Esophagus muscularis mucosa (tissue), 4 donors: ENCODE data around the gene FRAS1.

Source experiments
- CTCF ChIP-seq, 3 experiments: fragments of 200-600 bp in 2 of 3; fragments of 450-650 bp in 1 of 3; sonication (generic) in 2 of 3; IDR thresholded peaks; one replicate each; pipeline ENCODE4 v1.5.1; 2017 to 2019; ENCODE audit warnings: antibody characterized with exemption in 3 of 3, mild to moderate bottlenecking in 2 of 3, moderate library complexity in 1 of 3
- EP300 ChIP-seq: sonication (generic); formaldehyde crosslinking; IDR thresholded peaks from one replicate; pipeline ENCODE4 v1.6.1; 2017; ENCODE audit warnings: antibody characterized with exemption
- POLR2A ChIP-seq: fragments of 450-650 bp; IDR thresholded peaks from one replicate; pipeline ENCODE4 v1.6.1; 2017; ENCODE audit warnings: antibody characterized with exemption, moderate library complexity, mild to moderate bottlenecking, low read depth
- POLR2AphosphoS5 ChIP-seq, 2 donors: sonication (generic); formaldehyde crosslinking; IDR thresholded peaks; one replicate each; pipeline ENCODE4 v1.6.1; 2017; ENCODE audit warnings: antibody characterized with exemption in 2 of 2

GRCh38 chr4:78099058-78099457 lies 41.9 kb downstream of the FRAS1 start:
- TF ChIP-seq POLR2AphosphoS5 (IDR thresholded peaks at IDR 0.05) (no peak), CTCF (IDR thresholded peaks at IDR 0.05) (no peak), POLR2A (no peak), EP300 (no peak)
